ENCODE results near the gene PCGF6.

- peak in 3 of 4 experiments; percentile 8 to 37 (median 24) for TF ChIP-seq CTCF (IDR thresholded peaks at IDR 0.05)
- peak; percentile 79 for TF ChIP-seq POLR2A (IDR thresholded peaks at IDR 0.05)
These were observed 17.0 kb upstream of the PCGF6 start, which contains the start of gene TAF5 for GRCh38 chr10:103367782-103368518.

All from prostate gland (tissue), 2 donors.